Measurements from ENCODE around the gene ZNF780B.
"Not testable (repeated sequence)": the region's sequence is repeated elsewhere in the genome, so short reads cannot be mapped to it uniquely, and the experiment has no call there.

The ZNF780B gene

DNA sequence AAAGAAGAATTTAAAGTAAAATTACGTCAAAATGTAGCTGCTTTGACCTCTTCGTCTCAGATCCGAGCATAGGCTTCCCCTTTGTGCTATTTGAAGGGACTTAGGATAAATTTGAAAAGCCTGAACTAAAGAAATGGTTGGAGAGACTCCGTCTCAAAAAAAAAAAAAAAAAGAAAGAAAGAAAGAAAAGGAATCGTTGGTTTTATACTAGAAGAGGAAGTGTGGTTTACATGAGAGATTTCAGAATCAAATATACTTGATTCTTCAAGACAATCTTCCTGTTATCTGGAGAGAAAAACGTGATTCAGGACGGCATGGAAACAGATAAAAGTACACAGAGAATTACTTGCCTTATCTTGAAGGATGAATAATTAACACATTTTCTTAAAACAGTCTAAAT is 474 bp upstream of the ZNF780B start:
- peak overlapping the region; percentile 75 to 94 (median 94) for H3K27ac Mint-ChIP-seq
- TF ChIP-seq, protein P1, sequence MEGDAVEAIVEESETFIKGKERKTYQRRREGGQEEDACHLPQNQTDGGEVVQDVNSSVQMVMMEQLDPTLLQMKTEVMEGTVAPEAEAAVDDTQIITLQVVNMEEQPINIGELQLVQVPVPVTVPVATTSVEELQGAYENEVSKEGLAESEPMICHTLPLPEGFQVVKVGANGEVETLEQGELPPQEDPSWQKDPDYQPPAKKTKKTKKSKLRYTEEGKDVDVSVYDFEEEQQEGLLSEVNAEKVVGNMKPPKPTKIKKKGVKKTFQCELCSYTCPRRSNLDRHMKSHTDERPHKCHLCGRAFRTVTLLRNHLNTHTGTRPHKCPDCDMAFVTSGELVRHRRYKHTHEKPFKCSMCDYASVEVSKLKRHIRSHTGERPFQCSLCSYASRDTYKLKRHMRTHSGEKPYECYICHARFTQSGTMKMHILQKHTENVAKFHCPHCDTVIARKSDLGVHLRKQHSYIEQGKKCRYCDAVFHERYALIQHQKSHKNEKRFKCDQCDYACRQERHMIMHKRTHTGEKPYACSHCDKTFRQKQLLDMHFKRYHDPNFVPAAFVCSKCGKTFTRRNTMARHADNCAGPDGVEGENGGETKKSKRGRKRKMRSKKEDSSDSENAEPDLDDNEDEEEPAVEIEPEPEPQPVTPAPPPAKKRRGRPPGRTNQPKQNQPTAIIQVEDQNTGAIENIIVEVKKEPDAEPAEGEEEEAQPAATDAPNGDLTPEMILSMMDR (IDR thresholded peaks at IDR 0.05; ENCODE audit: unreplicated experiment in 3 of 3) = no peak
- peaks cover 63% of the 10 kb centered on the region for H3K9me3 Mint-ChIP-seq
- H3K4me3 Mint-ChIP-seq = peak overlapping the region; percentile 99 to 100 (median 99)
- H3K36me3 Mint-ChIP-seq (ENCODE audit: low read depth) = peaks cover 56% of the 10 kb centered on the region
- H3K4me1 Mint-ChIP-seq = peaks cover 21% of the 10 kb centered on the region
- H3K27me3 Mint-ChIP-seq (ENCODE audit: low read depth) = no peaks in the 10 kb centered on the region

DNA sequence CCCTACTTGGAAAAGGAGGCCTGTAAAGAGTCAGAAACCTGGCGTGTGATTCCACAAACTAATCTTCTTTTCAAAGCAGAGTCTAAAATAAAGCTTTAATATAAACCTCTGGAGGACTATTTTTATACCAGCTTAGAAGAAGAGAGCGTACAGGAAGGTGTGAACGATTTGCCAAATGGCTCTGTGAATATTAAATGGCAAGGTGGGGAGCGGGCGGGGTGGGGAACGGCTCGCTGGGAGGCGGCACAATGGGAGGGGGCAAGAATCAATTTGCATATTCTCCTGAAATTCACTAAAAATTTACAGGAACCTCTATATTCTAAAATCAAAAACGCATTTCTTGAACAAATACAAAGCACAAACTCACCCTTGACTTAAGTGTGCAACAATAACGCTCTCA is 982 bp downstream of the ZNF780B start:
- Mint-ChIP-seq H3K4me1 (peaks cover 21% of the 10 kb centered on the region), H3K4me3 (peak overlapping the region; percentile 99 to 100 (median 99)), H3K27ac (no peak overlapping the region), H3K36me3 (ENCODE audit: low read depth) (peaks cover 70% of the 10 kb centered on the region), H3K9me3 (peaks cover 69% of the 10 kb centered on the region), H3K27me3 (ENCODE audit: low read depth) (peaks cover 3% of the 10 kb centered on the region)
- TF ChIP-seq, protein P1 (IDR thresholded peaks at IDR 0.05; ENCODE audit: unreplicated experiment in 3 of 3) = no peak

DNA sequence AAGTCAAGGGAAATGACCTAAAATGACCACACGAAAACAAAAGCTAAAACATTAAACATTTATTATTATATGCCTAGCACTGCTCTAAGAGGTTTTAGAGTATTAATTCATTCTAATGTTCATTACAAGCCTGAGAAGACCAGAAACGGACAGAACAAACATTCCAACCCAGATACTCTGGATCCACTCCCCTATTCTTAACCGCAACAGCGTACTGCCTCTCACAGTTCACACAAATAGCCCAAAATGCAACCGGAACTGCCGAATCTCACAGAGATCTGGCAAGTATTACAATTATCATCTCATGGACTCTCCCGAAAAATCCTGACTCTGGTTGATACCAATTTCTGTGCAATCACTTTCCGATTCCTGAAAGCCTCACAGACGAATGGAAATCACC is 1.4 kb downstream of the ZNF780B start:
- peak overlapping the region; percentile 99 to 100 (median 99) for H3K4me3 Mint-ChIP-seq
- peaks cover 68% of the 10 kb centered on the region for H3K9me3 Mint-ChIP-seq
- H3K27ac Mint-ChIP-seq = no peak overlapping the region
- H3K27me3 Mint-ChIP-seq (ENCODE audit: low read depth) = peaks cover 3% of the 10 kb centered on the region
- TF ChIP-seq, protein P1 (IDR thresholded peaks at IDR 0.05; ENCODE audit: unreplicated experiment in 3 of 3) = no peak
- H3K4me1 Mint-ChIP-seq = peaks cover 21% of the 10 kb centered on the region
- peaks cover 71% of the 10 kb centered on the region for H3K36me3 Mint-ChIP-seq (ENCODE audit: low read depth)

DNA sequence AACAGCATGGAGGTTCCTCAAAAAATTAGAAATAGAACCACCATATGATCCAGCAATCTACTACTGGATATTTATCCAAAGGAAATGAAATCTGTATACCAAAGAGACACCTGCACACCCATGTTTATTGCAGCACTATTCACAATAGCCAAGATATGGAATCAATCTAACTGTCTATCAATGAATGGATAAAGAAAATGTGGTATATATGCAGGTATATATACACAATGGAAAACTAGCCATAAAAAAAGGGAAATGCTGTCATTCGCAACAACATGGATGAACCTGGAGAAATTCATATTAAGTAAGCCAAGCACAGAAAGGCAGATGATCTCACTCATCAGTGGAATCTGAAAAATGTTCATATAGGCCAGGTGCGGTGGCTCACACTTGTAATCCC is 2.5 kb downstream of the ZNF780B start:
- H3K36me3 Mint-ChIP-seq (ENCODE audit: low read depth) = peaks cover 77% of the 10 kb centered on the region
- no peak overlapping the region for H3K27ac Mint-ChIP-seq
- H3K27me3 Mint-ChIP-seq (ENCODE audit: low read depth) = peaks cover 3% of the 10 kb centered on the region
- H3K9me3 Mint-ChIP-seq = peaks cover 65% of the 10 kb centered on the region
- peaks cover 21% of the 10 kb centered on the region for H3K4me1 Mint-ChIP-seq
- TF ChIP-seq, protein P1 (IDR thresholded peaks at IDR 0.05; ENCODE audit: unreplicated experiment in 3 of 3) = no peak
- H3K4me3 Mint-ChIP-seq = peak overlapping the region; percentile 60 to 99 (median 99)

DNA sequence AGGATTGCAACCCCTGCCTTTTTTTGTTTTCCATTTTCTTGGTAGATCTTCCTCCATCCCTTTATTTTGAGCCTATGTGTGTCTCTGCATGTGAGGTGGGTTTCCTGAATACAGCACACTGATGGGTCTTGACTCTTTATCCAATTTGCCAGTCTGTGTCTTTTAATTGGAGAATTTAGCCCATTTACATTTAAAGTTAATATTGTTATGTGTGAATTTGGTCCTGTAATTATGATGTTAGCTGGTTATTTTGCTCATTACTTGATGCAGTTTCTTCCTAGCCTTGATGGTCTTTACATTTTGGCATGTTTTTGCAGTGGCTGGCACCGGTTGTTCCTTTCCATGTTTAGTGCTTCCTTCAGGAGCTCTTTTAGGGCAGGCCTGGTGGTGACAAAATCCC is 14.3 kb downstream of the ZNF780B start:
- not testable (repeated sequence) for H3K4me3 Mint-ChIP-seq; H3K27me3 Mint-ChIP-seq (ENCODE audit: low read depth); H3K27ac Mint-ChIP-seq; H3K4me1 Mint-ChIP-seq
- peaks cover 58% of the 10 kb centered on the region for H3K9me3 Mint-ChIP-seq
- H3K36me3 Mint-ChIP-seq (ENCODE audit: low read depth) = peaks cover 73% of the 10 kb centered on the region

DNA sequence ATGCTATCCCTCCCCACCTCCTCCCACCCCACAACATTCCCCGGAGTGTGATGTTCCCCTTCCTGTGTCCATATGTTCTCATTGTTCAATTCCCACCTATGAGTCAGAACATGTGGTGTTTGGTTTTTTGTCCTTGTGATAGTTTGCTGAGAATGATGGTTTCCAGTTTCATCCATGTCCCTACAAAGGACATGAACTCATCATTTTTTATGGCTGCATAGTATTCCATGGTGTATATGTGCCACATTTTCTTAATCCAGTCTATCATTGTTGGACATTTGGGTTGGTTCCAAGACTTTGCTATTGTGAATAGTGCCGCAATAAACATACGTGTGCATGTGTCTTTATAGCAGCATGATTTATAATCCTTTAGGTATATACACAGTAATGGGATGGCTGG is 18.0 kb downstream of the ZNF780B start:
- H3K4me1 Mint-ChIP-seq; H3K4me3 Mint-ChIP-seq; H3K27ac Mint-ChIP-seq; H3K27me3 Mint-ChIP-seq (ENCODE audit: low read depth): not testable (repeated sequence)
- Mint-ChIP-seq H3K36me3 (ENCODE audit: low read depth) (peaks cover 73% of the 10 kb centered on the region), H3K9me3 (peaks cover 61% of the 10 kb centered on the region)

DNA sequence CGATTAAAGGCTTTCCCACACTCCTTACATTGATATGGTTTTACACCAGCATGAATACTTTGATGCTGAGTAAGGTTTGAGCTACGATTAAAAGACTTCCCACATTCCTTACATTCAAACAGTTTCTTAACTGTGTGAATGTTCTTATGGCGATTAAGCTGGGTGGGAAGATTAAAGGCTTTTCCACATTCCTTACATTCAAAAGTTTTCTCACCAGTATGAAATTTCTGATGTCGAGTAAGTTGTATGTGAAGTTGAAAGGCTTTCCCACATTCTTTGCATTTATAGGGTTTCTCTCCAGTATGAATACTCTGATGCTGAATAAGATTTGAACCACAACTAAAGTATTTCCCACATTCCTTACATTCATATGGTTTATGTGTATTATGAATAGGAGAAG is 20.0 kb downstream of the ZNF780B start:
- TF ChIP-seq, protein P1 (IDR thresholded peaks at IDR 0.05; ENCODE audit: unreplicated experiment in 3 of 3) = no peak
- Mint-ChIP-seq H3K4me3 (no peak overlapping the region), H3K4me1 (no peaks in the 10 kb centered on the region), H3K9me3 (peaks cover 62% of the 10 kb centered on the region), H3K27ac (no peak overlapping the region), H3K36me3 (ENCODE audit: low read depth) (peaks cover 77% of the 10 kb centered on the region), H3K27me3 (ENCODE audit: low read depth) (no peaks in the 10 kb centered on the region)

Measured in nephron (organoid).